GM12872 (cell line): Measurements from ENCODE around the gene ASCC2.

Source experiments
- TF ChIP-seq, protein P1 (sequence below): IDR thresholded peaks from 3 replicates; pipeline ENCODE4 v1.5.1; 2011; ENCODE audit warnings: low read depth, mild to moderate bottlenecking, low read length, moderate library complexity; ENCODE audit not compliant: insufficient read depth

The ASCC2 gene

DNA sequence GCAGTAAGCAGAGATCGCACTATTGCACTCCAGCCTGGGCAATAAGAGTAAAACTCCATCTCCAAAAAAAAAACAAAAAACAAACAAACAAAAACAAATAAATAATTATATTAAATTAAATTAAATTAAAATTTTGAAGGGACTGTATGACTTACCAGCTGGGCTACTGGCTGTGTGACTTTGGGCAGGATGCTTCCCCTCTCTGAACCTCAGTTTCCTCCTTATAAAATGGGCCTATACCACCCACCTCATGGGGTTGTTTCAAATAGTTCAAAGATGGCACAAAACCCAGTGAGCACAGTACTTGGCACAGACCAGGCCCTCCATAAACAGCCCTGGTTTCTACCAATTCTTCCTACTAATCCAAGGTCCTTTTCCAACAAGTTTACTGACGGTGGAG, 34.9 kb downstream of the ASCC2 start:
- TF ChIP-seq, protein P1, sequence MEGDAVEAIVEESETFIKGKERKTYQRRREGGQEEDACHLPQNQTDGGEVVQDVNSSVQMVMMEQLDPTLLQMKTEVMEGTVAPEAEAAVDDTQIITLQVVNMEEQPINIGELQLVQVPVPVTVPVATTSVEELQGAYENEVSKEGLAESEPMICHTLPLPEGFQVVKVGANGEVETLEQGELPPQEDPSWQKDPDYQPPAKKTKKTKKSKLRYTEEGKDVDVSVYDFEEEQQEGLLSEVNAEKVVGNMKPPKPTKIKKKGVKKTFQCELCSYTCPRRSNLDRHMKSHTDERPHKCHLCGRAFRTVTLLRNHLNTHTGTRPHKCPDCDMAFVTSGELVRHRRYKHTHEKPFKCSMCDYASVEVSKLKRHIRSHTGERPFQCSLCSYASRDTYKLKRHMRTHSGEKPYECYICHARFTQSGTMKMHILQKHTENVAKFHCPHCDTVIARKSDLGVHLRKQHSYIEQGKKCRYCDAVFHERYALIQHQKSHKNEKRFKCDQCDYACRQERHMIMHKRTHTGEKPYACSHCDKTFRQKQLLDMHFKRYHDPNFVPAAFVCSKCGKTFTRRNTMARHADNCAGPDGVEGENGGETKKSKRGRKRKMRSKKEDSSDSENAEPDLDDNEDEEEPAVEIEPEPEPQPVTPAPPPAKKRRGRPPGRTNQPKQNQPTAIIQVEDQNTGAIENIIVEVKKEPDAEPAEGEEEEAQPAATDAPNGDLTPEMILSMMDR, result no peak

GRCh38 chr22:29801796-29802195, 36.3 kb downstream of the ASCC2 start:
- TF ChIP-seq, protein P1, result no peak

DNA sequence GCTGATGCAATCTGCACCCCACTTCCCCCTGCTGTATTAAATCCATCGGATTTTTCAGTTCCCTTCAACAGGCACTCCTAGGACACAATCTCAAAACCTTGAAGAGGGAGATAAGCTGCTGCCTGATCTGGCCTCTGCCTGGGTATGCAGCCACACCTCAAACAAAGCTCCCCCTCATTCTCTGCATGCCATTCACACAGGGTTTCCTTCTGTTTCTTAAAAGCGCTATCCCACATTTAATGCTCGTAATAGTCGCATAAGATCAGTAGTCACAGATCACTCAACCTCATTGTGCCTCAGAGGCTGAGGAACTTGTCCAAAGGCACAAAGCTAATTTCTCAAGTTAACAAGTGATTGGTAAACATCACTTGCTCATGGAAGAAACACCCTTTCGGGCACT, 36.9 kb downstream of the ASCC2 start:
- TF ChIP-seq, protein P1, result no peak

GRCh38 chr22:29799217-29799680, 38.8 kb downstream of the ASCC2 start:
- TF ChIP-seq, protein P1, result no peak

- TF ChIP-seq, protein P1, result no peak
Measured at GRCh38 chr22:29798801-29799200, 39.3 kb downstream of the ASCC2 start.

- TF ChIP-seq, protein P1, result no peak
Measured at GRCh38 chr22:29798318-29798717, 39.8 kb downstream of the ASCC2 start.

DNA sequence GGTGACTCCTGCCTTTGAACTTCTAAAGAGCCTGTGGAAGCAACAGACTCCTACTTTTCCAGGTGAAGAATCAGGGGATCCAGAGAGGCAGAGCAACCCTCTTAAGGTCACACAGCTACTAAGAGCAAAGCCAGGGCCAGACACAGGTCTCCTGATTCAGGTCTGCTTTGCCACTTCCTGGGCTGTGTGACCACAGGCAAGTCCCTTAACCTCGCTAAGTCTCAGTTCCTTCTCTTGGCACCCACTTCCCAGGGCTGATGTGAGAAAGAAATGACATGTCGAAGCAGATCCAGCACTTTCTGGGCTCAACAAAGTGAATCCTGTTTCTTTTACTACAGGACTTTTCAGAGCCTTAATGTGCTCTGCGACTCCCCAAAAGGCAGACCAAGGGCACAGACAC, 40.7 kb downstream of the ASCC2 start:
- TF ChIP-seq, protein P1, result no peak

DNA sequence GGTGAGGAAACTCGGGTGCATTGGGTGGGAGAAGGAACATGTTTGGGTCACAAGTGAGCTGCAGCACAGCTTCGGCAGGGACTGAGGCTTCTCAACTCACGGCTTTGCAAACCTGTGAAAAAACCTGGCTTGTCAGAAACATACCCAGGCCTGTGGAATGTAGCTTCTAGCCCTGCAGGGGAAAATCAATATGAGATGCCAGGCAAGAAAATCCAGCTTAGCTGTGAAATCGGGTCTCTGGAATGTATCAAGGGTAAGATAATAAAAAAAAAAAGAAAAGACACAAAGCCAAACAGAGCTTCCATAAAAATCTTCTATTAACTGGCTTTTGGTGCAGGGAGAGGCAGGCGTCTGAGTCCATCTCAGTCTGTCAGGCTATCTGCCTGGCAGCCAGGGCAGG, 42.4 kb downstream of the ASCC2 start:
- TF ChIP-seq, protein P1, result no peak
